HG03066 (cell line): ENCODE data around the gene ATP2C2.

ENCODE experiments used
- ATAC-seq: cut with Tn5 transposase; IDR thresholded peaks from one replicate; pipeline ENCODE4 v1.9.1; 2021; ENCODE audit warnings: low read depth; ENCODE audit not compliant: unreplicated experiment

Gene ATP2C2

GRCh38 chr16:84366208-84366607 lies 2.1 kb upstream of the ATP2C2 start:
- no peak for ATAC-seq

GRCh38 chr16:84367297-84367680 lies 1.0 kb upstream of the ATP2C2 start:
- no peak for ATAC-seq

DNA sequence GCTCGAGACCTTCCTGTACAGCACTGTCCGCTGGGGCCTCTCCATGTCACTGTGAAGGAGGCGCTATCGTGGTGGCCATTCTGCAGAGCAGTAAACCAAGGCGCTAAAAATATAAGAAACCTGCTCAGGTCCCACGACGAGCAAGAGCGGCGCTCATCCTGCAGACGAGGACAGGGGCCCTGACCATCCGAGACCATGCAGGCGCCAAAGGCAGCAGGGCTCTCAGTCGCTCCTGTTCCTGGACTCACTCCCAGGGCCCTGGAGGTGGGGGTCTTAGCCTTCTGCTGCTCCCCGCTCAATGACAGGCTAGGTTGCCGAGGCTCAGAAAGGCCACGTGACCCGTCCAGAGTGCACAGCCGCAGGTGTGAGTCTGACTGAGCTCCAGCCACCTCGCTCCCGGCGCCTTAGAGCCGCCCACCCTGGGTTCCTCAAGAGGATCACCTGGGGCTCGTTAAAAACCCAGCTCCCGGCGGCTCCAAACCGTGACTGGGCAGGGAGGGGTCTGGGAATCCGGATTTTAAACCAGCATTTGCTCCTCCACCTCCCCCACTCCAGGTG lies 509 bp upstream of the ATP2C2 start:
- ATAC-seq, result no peak

DNA sequence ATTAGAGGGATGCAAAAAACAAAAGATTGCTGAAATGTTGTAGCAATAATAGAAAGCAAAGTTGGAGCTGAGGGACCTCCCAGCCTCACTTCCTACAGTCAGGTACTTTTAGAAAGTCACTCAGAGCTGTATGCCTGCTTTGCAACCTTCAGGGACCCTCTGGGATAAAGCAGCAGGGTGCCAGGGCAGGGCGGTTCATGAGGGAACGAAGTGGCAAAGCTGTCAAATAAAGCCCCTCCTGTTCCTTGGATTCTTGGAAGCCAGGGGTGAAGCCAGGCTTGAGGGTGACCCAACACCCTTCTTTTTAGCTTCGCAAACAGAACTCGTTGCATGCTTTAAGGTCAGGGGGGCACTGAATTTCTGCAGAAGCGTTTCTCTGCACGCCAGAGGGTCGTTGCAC lies 767 bp downstream of the ATP2C2 start:
- ATAC-seq, result no peak

DNA sequence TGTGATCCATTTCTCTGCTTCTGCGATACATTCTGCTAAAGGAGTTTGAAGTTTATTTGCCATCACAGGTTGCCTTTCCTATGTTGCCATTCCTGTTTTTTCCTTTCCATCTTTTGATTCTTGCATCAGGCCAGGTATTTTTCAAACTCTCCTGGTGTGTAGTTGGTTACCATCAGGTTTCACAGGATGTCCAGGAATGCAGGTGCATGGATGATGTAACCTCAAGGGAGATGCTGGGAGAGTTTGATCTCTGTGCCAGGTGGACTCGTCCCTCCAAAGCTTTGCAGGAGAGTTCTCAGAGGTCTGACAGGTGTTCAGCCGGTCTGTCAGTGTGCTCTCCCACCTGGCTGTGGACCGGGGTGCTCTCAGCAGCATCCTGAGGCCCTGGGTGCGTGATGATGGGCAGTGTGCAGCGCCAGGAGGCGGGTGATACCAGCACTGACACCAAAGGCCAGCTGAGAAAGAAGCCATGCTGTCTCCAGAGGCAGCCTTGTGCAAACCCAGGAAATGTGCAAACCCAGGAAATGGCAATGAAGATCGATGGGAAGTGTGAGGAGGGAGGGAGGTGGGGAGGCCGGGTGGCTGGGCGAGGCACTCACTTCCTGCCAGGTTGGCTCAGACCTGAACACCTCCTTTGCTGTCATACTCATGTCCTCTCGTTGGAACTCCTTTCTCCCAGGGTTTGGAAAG lies 1.7 kb downstream of the ATP2C2 start:
- no peak for ATAC-seq

- ATAC-seq, result no peak
These were observed 2.6 kb downstream of the ATP2C2 start for GRCh38 chr16:84370723-84371552.

DNA sequence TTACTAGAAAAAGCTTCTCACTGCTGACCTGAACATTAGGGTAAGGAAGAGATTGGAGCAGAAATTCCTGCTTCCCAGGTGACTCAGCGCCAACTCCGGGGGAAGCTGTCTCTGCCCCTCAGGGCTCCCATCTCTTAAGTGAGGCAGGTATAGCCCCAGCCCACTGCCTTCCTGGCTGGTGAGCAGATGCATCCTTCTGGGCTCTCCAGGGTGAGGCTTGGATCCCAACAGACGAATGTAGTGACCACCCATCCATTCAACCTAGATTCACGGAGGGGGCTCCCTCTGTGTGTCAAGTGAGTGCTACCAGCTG lies 3.2 kb downstream of the ATP2C2 start:
- ATAC-seq, result no peak

DNA sequence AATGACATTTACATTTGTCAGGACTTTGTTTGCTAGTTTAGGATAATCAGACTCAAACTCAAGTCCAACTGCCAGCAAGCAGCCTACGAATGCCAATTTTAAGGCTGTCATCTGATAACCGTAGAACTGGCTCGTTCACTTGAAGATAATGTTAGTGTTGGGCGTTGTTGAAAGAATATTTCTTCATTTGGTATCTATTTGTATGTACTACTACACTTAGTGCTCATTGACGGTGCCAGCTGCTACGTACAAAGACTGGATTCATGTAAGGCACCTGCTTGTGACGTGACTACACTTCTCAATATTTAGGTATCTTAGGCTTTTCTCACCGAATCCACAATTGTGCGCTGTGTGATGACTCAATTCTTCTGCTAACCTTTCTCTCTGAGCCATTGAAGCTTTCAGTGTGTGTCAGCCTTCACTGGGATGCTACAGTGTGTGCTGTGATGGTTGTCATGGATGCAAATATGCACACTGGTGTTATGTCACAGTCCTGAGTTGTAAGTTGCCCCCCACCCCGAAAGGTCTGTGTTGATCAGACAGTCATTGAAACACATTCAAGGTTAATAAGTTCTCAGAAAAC lies 5.7 kb downstream of the ATP2C2 start:
- no peak for ATAC-seq

GRCh38 chr16:84378099-84378498 lies 9.8 kb downstream of the ATP2C2 start:
- no peak for ATAC-seq

GRCh38 chr16:84378567-84378966 lies 10.2 kb downstream of the ATP2C2 start:
- ATAC-seq, result no peak

GRCh38 chr16:84379008-84379708 lies 10.8 kb downstream of the ATP2C2 start:
- no peak for ATAC-seq

GRCh38 chr16:84379709-84380362 lies 11.5 kb downstream of the ATP2C2 start:
- ATAC-seq, result no peak

DNA sequence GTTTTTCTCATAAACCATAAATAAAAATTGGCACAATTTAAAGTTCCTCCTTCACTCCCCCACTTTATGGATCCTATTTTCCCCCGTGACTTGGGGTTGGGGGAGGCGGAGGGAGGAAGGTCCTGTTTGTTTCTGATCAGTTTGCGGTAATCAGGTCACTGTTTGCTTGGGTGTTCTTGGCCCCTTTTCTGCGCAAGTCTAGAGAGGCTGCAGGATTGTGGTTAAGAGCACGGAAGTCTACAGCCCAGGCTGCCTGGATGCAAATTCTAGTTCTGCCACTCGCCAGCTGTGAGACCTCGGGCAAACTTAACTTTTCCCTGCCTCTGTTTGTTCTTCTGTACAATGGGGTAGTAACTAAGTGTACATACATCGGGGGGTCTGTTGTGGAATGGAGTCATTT lies 12.1 kb downstream of the ATP2C2 start:
- no peak for ATAC-seq

DNA sequence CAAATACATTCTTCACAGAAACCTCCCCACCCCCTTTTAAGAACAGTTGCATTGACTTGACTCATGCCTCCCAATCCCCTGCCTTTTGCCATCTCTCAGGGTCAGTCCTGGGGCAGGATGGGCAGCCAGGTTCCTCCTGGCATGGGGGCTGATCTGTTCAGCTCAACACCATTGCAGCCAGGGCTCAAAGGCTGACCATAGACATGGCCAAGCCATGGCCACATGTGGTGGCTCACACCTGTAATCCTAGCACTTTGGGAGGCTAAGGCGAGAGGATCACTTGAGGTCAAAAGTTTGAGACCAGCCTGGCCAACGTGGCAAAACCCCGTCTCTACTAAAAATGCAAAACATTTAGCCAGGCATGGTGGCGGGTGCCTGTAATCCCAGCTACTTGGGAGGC lies 14.1 kb downstream of the ATP2C2 start:
- no peak for ATAC-seq

- ATAC-seq, result no peak
These were observed 14.8 kb downstream of the ATP2C2 start for GRCh38 chr16:84383106-84383505.

DNA sequence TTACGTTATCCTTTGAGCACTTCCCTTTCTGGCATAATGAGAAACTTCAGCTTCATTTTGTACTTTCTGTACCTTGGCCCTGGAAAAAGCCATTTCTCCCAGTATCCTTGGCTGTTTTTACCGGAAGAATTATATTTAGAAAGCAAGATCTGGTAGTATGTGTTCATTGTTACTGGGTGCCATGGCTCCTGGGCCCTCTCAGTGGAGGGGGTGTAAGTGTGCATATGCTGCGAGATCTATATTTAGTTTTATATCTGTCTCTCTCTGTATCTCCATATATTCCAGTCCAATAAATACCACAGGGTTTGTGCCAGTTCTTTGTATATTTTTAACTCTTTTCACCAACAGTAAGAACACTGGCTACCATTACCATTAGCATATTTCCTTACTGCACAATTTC lies 17.7 kb downstream of the ATP2C2 start:
- ATAC-seq, result no peak

GRCh38 chr16:84387021-84387420 lies 18.7 kb downstream of the ATP2C2 start:
- ATAC-seq, result no peak

DNA sequence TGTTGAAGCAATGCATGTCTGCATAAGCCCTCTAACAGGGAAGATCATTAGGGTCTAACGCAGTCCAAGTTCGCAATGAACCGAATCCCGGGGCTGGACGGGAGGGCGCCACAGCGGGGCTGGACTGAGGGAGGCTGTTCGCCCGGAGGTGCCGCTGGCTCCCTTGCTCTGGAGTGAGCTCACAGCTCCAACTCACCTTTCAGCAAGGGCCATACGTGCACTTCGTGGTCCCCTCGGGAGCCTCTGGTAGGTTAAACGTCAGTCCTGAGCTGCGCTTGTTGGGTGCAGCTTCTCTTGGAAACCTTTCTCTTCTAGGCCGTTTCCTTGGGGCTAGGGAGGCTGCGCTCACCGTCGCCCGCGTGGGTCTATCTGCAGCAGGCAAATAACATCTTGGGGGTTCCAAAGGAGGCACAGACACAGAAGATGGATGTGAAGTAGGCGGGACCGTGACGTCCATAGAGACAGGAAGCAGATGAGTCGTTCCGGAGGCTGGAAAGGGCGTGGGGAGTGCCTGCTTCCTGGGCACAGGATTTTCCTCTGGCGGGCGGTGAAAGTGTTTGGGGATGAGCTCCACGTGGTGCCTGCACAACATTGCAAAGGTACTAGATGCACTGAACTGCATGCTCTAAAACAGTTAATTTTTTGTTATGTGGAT lies 21.9 kb downstream of the ATP2C2 start:
- ATAC-seq, result no peak

- ATAC-seq, result no peak
These were observed 23.1 kb downstream of the ATP2C2 start for GRCh38 chr16:84391151-84392030.
